ENCODE results near the gene KCNK3.

GRCh38 chr2:26772064-26773001, 79.8 kb downstream of the KCNK3 start:
- TF ChIP-seq CTCF (IDR thresholded peaks at IDR 0.05): no peak
- peak; percentile 86 to 97 for TF ChIP-seq POLR2AphosphoS5 (IDR thresholded peaks at IDR 0.05)
